HepG2 (cell line): ENCODE measurements around the gene HTR4.

Experiments
- ATF3 ChIP-seq: sonication (generic); formaldehyde crosslinking; IDR thresholded peaks from 2 replicates; pipeline ENCODE4 v1.4.0; 2020; ENCODE audit warnings: missing genetic modification reagents
- BHLHE40 ChIP-seq: IDR thresholded peaks from 2 replicates; pipeline ENCODE4 v1.6.1; 2011; ENCODE audit warnings: low read length, improper control_type of control experiment
- CREB1 ChIP-seq, 2 experiments: fragments of 450-650 bp in 1 of 2; IDR thresholded peaks; 2 replicates each; pipeline ENCODE4 v1.6.1; 2016 to 2017; ENCODE audit warnings: control low read depth in 1 of 2, mild to moderate bottlenecking in 1 of 2, missing compliant biosample characterization in 1 of 2, missing genetic modification characterization in 1 of 2
- ELF1 ChIP-seq: sonication (generic); formaldehyde crosslinking; IDR thresholded peaks from 2 replicates; pipeline ENCODE4 v1.4.0; 2020; ENCODE audit warnings: missing genetic modification reagents
- HBP1 ChIP-seq: IDR thresholded peaks from 2 replicates; pipeline ENCODE4 v1.6.1; 2016; ENCODE audit warnings: low read depth, control low read depth
- MAFG ChIP-seq: sonication (generic); formaldehyde crosslinking; IDR thresholded peaks from 2 replicates; pipeline ENCODE4 v1.5.1; 2020; ENCODE audit warnings: mild to moderate bottlenecking, missing genetic modification reagents
- POGZ ChIP-seq: sonication (generic); formaldehyde crosslinking; IDR thresholded peaks from 2 replicates; pipeline ENCODE4 v1.4.0; 2020; ENCODE audit warnings: mild to moderate bottlenecking, missing genetic modification reagents
- ZNF510 ChIP-seq: sonication (generic); formaldehyde crosslinking; IDR thresholded peaks from 2 replicates; pipeline ENCODE4 v1.4.0; 2020; ENCODE audit warnings: low read depth, mild to moderate bottlenecking, missing genetic modification reagents
- ZNF607 ChIP-seq: sonication (generic); formaldehyde crosslinking; IDR thresholded peaks from 2 replicates; pipeline ENCODE4 v1.5.1; 2020; ENCODE audit warnings: missing genetic modification reagents, mild to moderate bottlenecking, borderline replicate concordance
- ZNF678 ChIP-seq: sonication (generic); formaldehyde crosslinking; IDR thresholded peaks from 2 replicates; pipeline ENCODE4 v1.4.0; 2020; ENCODE audit warnings: mild to moderate bottlenecking, missing genetic modification reagents

GRCh38 chr5:148697809-148698196 is 43.5 kb upstream of the HTR4 start:
- TF ChIP-seq ZNF607 (CRISPR knock-in tag) (no peak), ATF3 (CRISPR knock-in tag) (no peak), HBP1 (CRISPR knock-in tag) (no peak), MAFG (CRISPR knock-in tag) (no peak), BHLHE40 (no peak), ZNF678 (CRISPR knock-in tag) (no peak), ELF1 (CRISPR knock-in tag) (no peak), ZNF510 (no peak), CREB1 (IDR thresholded peaks at IDR 0.05) (no peak), CREB1 (CRISPR knock-in tag; IDR thresholded peaks at IDR 0.05) (no peak), POGZ (no peak)
